K562 (cell line): ENCODE results near the gene MT1E. TPM values are rescaled to one million over a fixed set of nuclear protein-coding genes. Genes with fewer than 3 reads are reported as not detected.

ENCODE experiments used
- ATAC-seq: fragments of 200-7000 bp; cut with Tn5 transposase; 3 replicates; pipeline ENCODE4 v1.9.1; 2020; ENCODE audit warnings: moderate library complexity
- BruUV-seq: library from RNA; stranded (reverse); fragments of 400-500 nt; replicated peaks from 2 replicates; lab custom pipeline; 2021; lab: Mats Ljungman, UMichigan
- CTCF ChIA-PET: fragments of 300-600 bp; formaldehyde crosslinking; extraction: SDS; loops from one replicate; lab custom pipeline; 2021; ENCODE audit warnings: low intra/inter-chr PET ratio; lab: Yijun Ruan, JAX
- POLR2A ChIA-PET: fragments of 300-600, 350-650 bp; sonication (Branson Sonifier 250); formaldehyde crosslinking; extraction: SDS; loops from one replicate; lab custom pipeline; 2021; ENCODE audit warnings: antibody characterized with exemption, inconsistent platforms; lab: Yijun Ruan, JAX
- DNase-seq, 4 experiments: peaks; one replicate each; pipeline versions ENCODE4 v3.0.0 to v3.0.0-alpha.2; 2011 to 2018; ENCODE audit warnings: low spot score in 3 of 4, mixed read lengths in 3 of 4; ENCODE audit errors: extremely low read depth in 1 of 4
- FAIRE-seq: peaks from 2 replicates; lab custom pipeline; 2011; peaks lifted over from hg19 to GRCh38; lab: Jason Lieb, UNC
- H2AFZ ChIP-seq: 2 replicates; pipeline ENCODE4 v1.6.0; 2011; ENCODE audit warnings: low read depth, low read length, control low read depth, inconsistent platforms
- H3K27ac ChIP-seq: fragments of 200-600 bp; 3 replicates; pipeline ENCODE4 v1.8.0; 2011; ENCODE audit warnings: low read depth, mild to moderate bottlenecking, control low read depth, inconsistent platforms, low read length, moderate library complexity, mixed read lengths; ENCODE audit errors: extremely low read depth
- H3K27me3 ChIP-seq, 2 experiments: fragments of 300-600 bp in 1 of 2; 2 replicates in 1 of 2; 3 replicates in 1 of 2; pipeline versions ENCODE4 v1.6.0 to v1.8.0; 2011; ENCODE audit warnings: inconsistent platforms in 2 of 2, low read length in 2 of 2, mild to moderate bottlenecking in 1 of 2, mixed read lengths in 1 of 2, moderate library complexity in 1 of 2; ENCODE audit not compliant: control insufficient read depth in 2 of 2, insufficient read depth in 2 of 2
- H3K36me3 ChIP-seq: fragments of 300-600 bp; 3 replicates; pipeline ENCODE4 v1.8.0; 2011; ENCODE audit warnings: mild to moderate bottlenecking, low read length, inconsistent platforms; ENCODE audit not compliant: control insufficient read depth, insufficient read depth
- H3K4me1 ChIP-seq, 2 experiments: fragments of 200-600 bp in 1 of 2; replicated peaks in 1 of 2; 2 replicates in 1 of 2; 3 replicates in 1 of 2; pipeline versions ENCODE4 v1.5.1 to v1.8.0; 2011; ENCODE audit warnings: inconsistent platforms in 2 of 2, low read length in 2 of 2, mild to moderate bottlenecking in 1 of 2, mixed read lengths in 1 of 2, moderate library complexity in 1 of 2; ENCODE audit not compliant: control insufficient read depth in 2 of 2, insufficient read depth in 2 of 2
- H3K4me2 ChIP-seq: 2 replicates; pipeline ENCODE4 v1.6.1; 2011; ENCODE audit warnings: low read length, control low read depth, inconsistent platforms, mixed read lengths; ENCODE audit not compliant: insufficient read depth
- H3K4me3 ChIP-seq: fragments of 200-600 bp; sonication (generic), shearing (Covaris generic); 2 replicates; pipeline ENCODE4 v1.5.1; 2016; ENCODE audit warnings: control low read depth, inconsistent platforms
- H3K79me2 ChIP-seq: fragments of 200-600 bp; 3 replicates; pipeline ENCODE4 v1.8.0; 2011; ENCODE audit warnings: low read length, inconsistent platforms; ENCODE audit not compliant: control insufficient read depth, insufficient read depth
- H3K9ac ChIP-seq, 2 experiments: 2 replicates each; pipeline versions ENCODE4 v1.6.0 to v1.6.1; 2011; ENCODE audit warnings: low read depth in 2 of 2, low read length in 2 of 2, control low read depth in 1 of 2, inconsistent platforms in 1 of 2, mild to moderate bottlenecking in 1 of 2, mixed read lengths in 1 of 2; ENCODE audit not compliant: insufficient read depth in 1 of 2
- H3K9me1 ChIP-seq: one replicate; pipeline ENCODE4 v1.6.0; 2011; ENCODE audit warnings: inconsistent platforms, mild to moderate bottlenecking, low read length, moderate library complexity; ENCODE audit not compliant: control insufficient read depth, insufficient read depth
- H3K9me3 ChIP-seq: replicated peaks from 2 replicates; pipeline ENCODE4 v1.5.1; 2011; ENCODE audit warnings: low read depth, low read length, inconsistent platforms; ENCODE audit not compliant: control insufficient read depth, insufficient read depth
- H4K20me1 ChIP-seq: replicated peaks from 2 replicates; pipeline ENCODE4 v1.6.1; 2011; ENCODE audit warnings: low read length, inconsistent platforms, mixed read lengths; ENCODE audit not compliant: control insufficient read depth, insufficient read depth
- BMI1 ChIP-seq: fragments of 150-350 bp; IDR thresholded peaks from 2 replicates; pipeline ENCODE4 v1.6.1; 2014; ENCODE audit warnings: low read length
- CXXC5 ChIP-seq: fragments of 250-450 bp; sonication (Bioruptor Pico); IDR thresholded peaks from 2 replicates; pipeline ENCODE4 v1.8.0; 2022; ENCODE audit warnings: inconsistent platforms, mild to moderate bottlenecking, moderate library complexity
- NCOA2 ChIP-seq, 2 experiments: fragments of 450-650 bp; IDR thresholded peaks; 2 replicates each; pipeline ENCODE4 v1.6.1; 2018; ENCODE audit warnings: mild to moderate bottlenecking in 2 of 2, moderate library complexity in 1 of 2; ENCODE audit not compliant: partially characterized antibody in 2 of 2
- PKNOX1 ChIP-seq: fragments of 450-650 bp; IDR thresholded peaks from 2 replicates; pipeline ENCODE4 v1.6.1; 2016
- PRMT5 ChIP-seq: sonication (generic); formaldehyde crosslinking; IDR thresholded peaks from 2 replicates; pipeline ENCODE4 v1.5.0; 2020; ENCODE audit warnings: missing genetic modification reagents
- RBM22 ChIP-seq: fragments of 200-400 bp; formaldehyde crosslinking; IDR thresholded peaks from 2 replicates; pipeline ENCODE4 v1.6.1; 2018; ENCODE audit warnings: low read length, low read depth; ENCODE audit not compliant: poor library complexity, severe bottlenecking
- RNF219 ChIP-seq: fragments of 250-450 bp; sonication (Bioruptor Pico); IDR thresholded peaks from 2 replicates; pipeline ENCODE4 v1.5.0; 2022; ENCODE audit warnings: mild to moderate bottlenecking
- SETDB1 ChIP-seq: IDR thresholded peaks from one replicate; pipeline ENCODE4 v1.6.1; 2012; ENCODE audit warnings: low read length, control low read depth, inconsistent platforms
- TGIF2 ChIP-seq: sonication (generic); formaldehyde crosslinking; IDR thresholded peaks from 2 replicates; pipeline ENCODE4 v1.8.1; 2022; ENCODE audit warnings: mild to moderate bottlenecking, missing genetic modification reagents, moderate library complexity
- ZBTB17 ChIP-seq: fragments of 450-650 bp; formaldehyde crosslinking; IDR thresholded peaks from 2 replicates; pipeline ENCODE4 v1.4.0; 2020; ENCODE audit warnings: mild to moderate bottlenecking
- ZNF121 ChIP-seq: sonication (generic); formaldehyde crosslinking; conservative IDR thresholded peaks from 2 replicates; pipeline ENCODE4 v1.8.0; 2022; ENCODE audit warnings: missing genetic modification reagents
- ZNF253 ChIP-seq: fragments of 250-450 bp; sonication (Bioruptor Pico); conservative IDR thresholded peaks from 2 replicates; pipeline ENCODE4 v1.6.1; 2021; ENCODE audit warnings: mild to moderate bottlenecking
- ZNF717 ChIP-seq: fragments of 250-450 bp; sonication (Bioruptor Pico); IDR thresholded peaks from 2 replicates; pipeline ENCODE4 v1.5.0; 2021
- WGBS: fragments of 100-300 bp; shearing (Covaris generic); methylation state at CpG from one replicate; pipeline ENCODE4 v1.1.6; 2016; ENCODE audit warnings: low coverage, mixed read lengths; ENCODE audit not compliant: insufficient coverage; ENCODE audit errors: missing lambda C conversion rate; 5-methylcytosine and 5-hydroxymethylcytosine counted together
- in situ Hi-C: fragments of 300-500 bp; cut with MboI; formaldehyde crosslinking; loops from 4 replicates; pipeline ENCODE4 v1.15.0; 2018; ENCODE audit warnings: inconsistent platforms, mixed read lengths
- intact Hi-C: fragments of 100-400 bp; cut with micrococcal nuclease; formaldehyde crosslinking; loops from 2 replicates; pipeline ENCODE4 v1.14.2; 2022
- polyA plus RNA-seq, 8 experiments: library from polyadenylated mRNA; depleted of rRNA in 4 of 8; stranded (reverse) in 5 of 8; unstranded in 3 of 8; fragments of >200 nt; fragmentation: Nextera tagmentation in 2 of 8; fragmentation: Illumina TruSeq in 1 of 8; extraction: Ambion mirVana in 2 of 8; extraction: Trizol in 1 of 8; gene quantifications; 2 replicates each; pipeline versions ENCODE4 v1.2.1 to v1.2.3, GENCODE V29; 2011 to 2014; ENCODE audit warnings: inconsistent platforms in 1 of 8, missing spikeins in 1 of 8
- total RNA-seq, 7 experiments: library from RNA; depleted of rRNA in 6 of 7; stranded (reverse); fragments of >200 nt in 6 of 7; fragmentation: Illumina TruSeq in 2 of 7; extraction: Trizol in 2 of 7; gene quantifications; 2 replicates each; pipeline versions ENCODE4 v1.2.1 to v1.2.3, GENCODE V29; 2011 to 2021; ENCODE audit warnings: low replicate concordance in 1 of 7
- TF ChIP-seq, protein P1 (sequence below): fragments of 250-450 bp; sonication (Bioruptor Pico); IDR thresholded peaks from 2 replicates; pipeline ENCODE4 v1.9.0; 2021; ENCODE audit warnings: mild to moderate bottlenecking, inconsistent platforms
- TF ChIP-seq, protein P2 (sequence below): conservative IDR thresholded peaks from 2 replicates; pipeline ENCODE4 v1.6.1; 2011; ENCODE audit warnings: low read depth, mild to moderate bottlenecking, low read length; ENCODE audit not compliant: control insufficient read depth

The MT1E gene
- total and polyA plus RNA-seq, 9 of the 15 experiments (the other 6 are each of a cell fraction or from before 2014, with no cell fraction given): 0.29 to 0.81 (median 0.46) TPM; not detected in 3

DNA sequence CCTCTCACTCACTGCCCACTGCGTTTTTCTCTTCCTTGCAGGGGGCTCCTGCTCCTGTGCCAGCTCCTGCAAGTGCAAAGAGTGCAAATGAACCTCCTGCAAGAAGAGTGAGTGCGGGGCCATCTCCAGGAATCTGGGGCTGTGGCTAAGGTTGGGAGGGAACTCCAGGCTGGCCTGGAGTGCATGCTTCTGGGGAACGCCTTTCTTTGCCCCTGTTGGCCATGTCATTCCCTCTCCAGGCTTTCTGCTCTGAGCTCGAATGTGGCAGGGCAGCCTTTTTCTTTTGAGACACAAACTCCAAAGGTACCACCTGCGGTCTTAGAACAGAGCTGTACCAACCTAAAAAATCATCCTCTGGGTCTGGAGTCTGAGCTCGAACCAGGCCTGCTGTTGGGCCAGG lies 7.4 kb upstream of the MT1E start (continued):
- TF ChIP-seq, protein P1, sequence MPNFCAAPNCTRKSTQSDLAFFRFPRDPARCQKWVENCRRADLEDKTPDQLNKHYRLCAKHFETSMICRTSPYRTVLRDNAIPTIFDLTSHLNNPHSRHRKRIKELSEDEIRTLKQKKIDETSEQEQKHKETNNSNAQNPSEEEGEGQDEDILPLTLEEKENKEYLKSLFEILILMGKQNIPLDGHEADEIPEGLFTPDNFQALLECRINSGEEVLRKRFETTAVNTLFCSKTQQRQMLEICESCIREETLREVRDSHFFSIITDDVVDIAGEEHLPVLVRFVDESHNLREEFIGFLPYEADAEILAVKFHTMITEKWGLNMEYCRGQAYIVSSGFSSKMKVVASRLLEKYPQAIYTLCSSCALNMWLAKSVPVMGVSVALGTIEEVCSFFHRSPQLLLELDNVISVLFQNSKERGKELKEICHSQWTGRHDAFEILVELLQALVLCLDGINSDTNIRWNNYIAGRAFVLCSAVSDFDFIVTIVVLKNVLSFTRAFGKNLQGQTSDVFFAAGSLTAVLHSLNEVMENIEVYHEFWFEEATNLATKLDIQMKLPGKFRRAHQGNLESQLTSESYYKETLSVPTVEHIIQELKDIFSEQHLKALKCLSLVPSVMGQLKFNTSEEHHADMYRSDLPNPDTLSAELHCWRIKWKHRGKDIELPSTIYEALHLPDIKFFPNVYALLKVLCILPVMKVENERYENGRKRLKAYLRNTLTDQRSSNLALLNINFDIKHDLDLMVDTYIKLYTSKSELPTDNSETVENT (CRISPR knock-in tag): no peak
- TF ChIP-seq BMI1: no peak
- TF ChIP-seq ZNF717 (CRISPR knock-in tag): no peak

GRCh38 chr16:56620339-56620897 lies 5.2 kb upstream of the MT1E start:
- H3K36me3 ChIP-seq: no peaks in the 10 kb centered on the region
- no TSS peak for BruUV-seq
- 4% methylated on average over 8 of the region's 8 CpGs for WGBS
- in situ Hi-C loops: no loop called here
- H3K4me1 ChIP-seq: peaks cover 0 to 10% of the 10 kb centered on the region in 2 experiments; a peak in 2 of 5 replicates
- no peaks in the 10 kb centered on the region for H3K9me3 ChIP-seq
- ChIA-PET POLR2A (no interaction called here), CTCF (no interaction called here)
- no peak for FAIRE-seq
- no peaks in the 10 kb centered on the region for H3K9me1 ChIP-seq
- no peak overlapping the region for H3K9ac ChIP-seq
- no peak overlapping the region for H3K4me2 ChIP-seq
- H3K79me2 ChIP-seq: no peaks in the 10 kb centered on the region
- intact Hi-C loops: no loop called here
- no peak overlapping the region for H3K27ac ChIP-seq
- no peak for ATAC-seq
- H4K20me1 ChIP-seq: no peaks in the 10 kb centered on the region
- no peak for DNase-seq
- peaks cover 22 to 41% of the 10 kb centered on the region in 2 experiments for H3K27me3 ChIP-seq
- no peak overlapping the region for H2AFZ ChIP-seq
- H3K4me3 ChIP-seq: no peak overlapping the region
- TF ChIP-seq NCOA2 (IDR thresholded peaks at IDR 0.05; ENCODE audit: partially characterized antibody in 2 of 2) (no peak), RBM22 (no peak), PRMT5 (CRISPR knock-in tag) (no peak), ZNF253 (CRISPR knock-in tag) (no peak), ZBTB17 (no peak), ZNF121 (CRISPR knock-in tag) (no peak), CXXC5 (no peak), SETDB1 (no peak), RNF219 (CRISPR knock-in tag) (no peak), PKNOX1 (no peak), TGIF2 (CRISPR knock-in tag) (no peak)
- TF ChIP-seq, protein P2, sequence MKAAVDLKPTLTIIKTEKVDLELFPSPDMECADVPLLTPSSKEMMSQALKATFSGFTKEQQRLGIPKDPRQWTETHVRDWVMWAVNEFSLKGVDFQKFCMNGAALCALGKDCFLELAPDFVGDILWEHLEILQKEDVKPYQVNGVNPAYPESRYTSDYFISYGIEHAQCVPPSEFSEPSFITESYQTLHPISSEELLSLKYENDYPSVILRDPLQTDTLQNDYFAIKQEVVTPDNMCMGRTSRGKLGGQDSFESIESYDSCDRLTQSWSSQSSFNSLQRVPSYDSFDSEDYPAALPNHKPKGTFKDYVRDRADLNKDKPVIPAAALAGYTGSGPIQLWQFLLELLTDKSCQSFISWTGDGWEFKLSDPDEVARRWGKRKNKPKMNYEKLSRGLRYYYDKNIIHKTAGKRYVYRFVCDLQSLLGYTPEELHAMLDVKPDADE: no peak
